Heart left ventricle (tissue), 13 donors: Measurements from ENCODE around the gene PTPRU.

Experiments used
- POLR2A ChIP-seq, 2 donors: fragments of 450-650 bp; IDR thresholded peaks; one replicate each; pipeline ENCODE4 v1.6.1; 2017; ENCODE audit warnings: antibody characterized with exemption in 2 of 2, mild to moderate bottlenecking in 2 of 2, moderate library complexity in 2 of 2
- TF ChIP-seq, protein P1 (sequence below), 12 donors: fragments of 200-600 bp; sonication (generic) in 4 of 12; IDR thresholded peaks; one replicate each; pipeline versions ENCODE4 v1.5.0 to v1.8.0; 2018 to 2022; ENCODE audit warnings: antibody characterized with exemption in 12 of 12, mild to moderate bottlenecking in 5 of 12
- donor health status: ischemic (EF 13 %, LVEDD 7.1; RV severe dilation, severe dysfunction).
- donor health status: DM: no; HTN: yes; CAD: no.
- donor health status: DM: no; HTN: no; CAD: no.
- donor health status: ischemic (EF 25% LVEDD 6.9; RV normal size, moderate dysfunction).
- donor health status: ischemic (EF 25% LVEDD 5.7; RV mildly dilated, moderate dysfunction).
- donor health status: ischemic (EF 35%, LVEDD 5.7; RV mildly dilated, moderate dysfunction).
- donor health status: nonischemic (EF 11% LVEDD 7.7; RV severe dilation, severe dysfunction).
- donor health status: DM: yes; HTN: yes; CAD: no.
- donor health status: PGD.
- donor health status: ischemic (EF 29% LVEDD 5.4; RV normal size, mild dysfunction).
- donor health status: nonischemic (EF 23%, LVEDD 6.1; RV moderate dilation, normal function).

DNA sequence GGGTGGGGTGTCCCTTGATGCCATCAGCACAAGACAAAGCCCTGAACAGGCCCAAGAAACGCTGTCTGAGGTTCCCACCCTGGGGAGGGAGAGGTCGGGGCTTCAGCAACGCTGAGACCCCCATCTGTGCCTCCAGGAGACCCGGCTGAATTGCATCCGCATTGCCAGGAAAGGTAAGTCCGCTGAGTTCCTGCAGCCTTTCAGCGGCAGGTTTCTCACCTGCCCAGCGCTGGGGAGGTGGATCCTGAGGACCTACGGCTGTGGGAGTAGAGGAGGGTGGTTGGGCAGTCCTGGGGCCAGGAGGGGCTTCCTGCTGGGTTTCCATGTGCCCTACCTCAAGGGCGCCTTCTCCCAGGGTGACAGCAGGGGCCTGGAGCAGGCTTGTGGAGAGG lies 47.5 kb downstream of the PTPRU start:
- TF ChIP-seq, protein P1, sequence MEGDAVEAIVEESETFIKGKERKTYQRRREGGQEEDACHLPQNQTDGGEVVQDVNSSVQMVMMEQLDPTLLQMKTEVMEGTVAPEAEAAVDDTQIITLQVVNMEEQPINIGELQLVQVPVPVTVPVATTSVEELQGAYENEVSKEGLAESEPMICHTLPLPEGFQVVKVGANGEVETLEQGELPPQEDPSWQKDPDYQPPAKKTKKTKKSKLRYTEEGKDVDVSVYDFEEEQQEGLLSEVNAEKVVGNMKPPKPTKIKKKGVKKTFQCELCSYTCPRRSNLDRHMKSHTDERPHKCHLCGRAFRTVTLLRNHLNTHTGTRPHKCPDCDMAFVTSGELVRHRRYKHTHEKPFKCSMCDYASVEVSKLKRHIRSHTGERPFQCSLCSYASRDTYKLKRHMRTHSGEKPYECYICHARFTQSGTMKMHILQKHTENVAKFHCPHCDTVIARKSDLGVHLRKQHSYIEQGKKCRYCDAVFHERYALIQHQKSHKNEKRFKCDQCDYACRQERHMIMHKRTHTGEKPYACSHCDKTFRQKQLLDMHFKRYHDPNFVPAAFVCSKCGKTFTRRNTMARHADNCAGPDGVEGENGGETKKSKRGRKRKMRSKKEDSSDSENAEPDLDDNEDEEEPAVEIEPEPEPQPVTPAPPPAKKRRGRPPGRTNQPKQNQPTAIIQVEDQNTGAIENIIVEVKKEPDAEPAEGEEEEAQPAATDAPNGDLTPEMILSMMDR (IDR thresholded peaks at IDR 0.05): no peak
- no peak for TF ChIP-seq POLR2A (IDR thresholded peaks at IDR 0.05)
